Ascending aorta (tissue), 2 donors: ENCODE data around the gene FAM240B. TPM values are rescaled to one million over a fixed set of nuclear protein-coding genes. Genes with fewer than 3 reads are reported as not detected.

ENCODE experiments used
- DNase-seq, 2 donors: peaks; one replicate each; pipeline ENCODE4 v3.0.0-alpha.2; 2019; ENCODE audit warnings: low spot score in 2 of 2
- H3K27ac ChIP-seq, 2 donors: fragments of 200-600 bp; sonication (generic); one replicate each; pipeline ENCODE4 v1.5.1; 2016 to 2017; ENCODE audit warnings: mild to moderate bottlenecking in 1 of 2
- H3K27me3 ChIP-seq: fragments of 200-600 bp; sonication (generic); one replicate; pipeline ENCODE4 v1.5.1; 2017
- H3K36me3 ChIP-seq, 2 donors: fragments of 200-600 bp; sonication (generic); one replicate each; pipeline ENCODE4 v1.5.1; 2016
- H3K4me1 ChIP-seq, 2 donors: fragments of 200-600 bp; sonication (generic); one replicate each; pipeline ENCODE4 v1.5.1; 2016 to 2017; ENCODE audit warnings: mild to moderate bottlenecking in 1 of 2
- H3K4me3 ChIP-seq, 2 donors: fragments of 200-600 bp; sonication (generic); one replicate each; pipeline ENCODE4 v1.5.1; 2016 to 2017; ENCODE audit warnings: mild to moderate bottlenecking in 1 of 2
- H3K9me3 ChIP-seq, 2 donors: fragments of 200-600 bp; sonication (generic); one replicate each; pipeline ENCODE4 v1.5.1; 2016
- CTCF ChIP-seq, 3 experiments: fragments of 200-600 bp in 2 of 3; fragments of 450-650 bp in 1 of 3; sonication (generic) in 2 of 3; IDR thresholded peaks; one replicate each; pipeline ENCODE4 v1.5.1; 2016 to 2019; ENCODE audit warnings: antibody characterized with exemption in 3 of 3, mild to moderate bottlenecking in 1 of 3, moderate library complexity in 1 of 3
- intact Hi-C: fragments of 100-400 bp; cut with DNase I; formaldehyde crosslinking; loops from one replicate; pipeline ENCODE4 v1.15.1; 2023
- total RNA-seq: library from RNA; depleted of rRNA; stranded (reverse); fragments of >200 nt; gene quantifications from one replicate; pipeline ENCODE4 v1.1.0, GENCODE V29; 2016

Gene FAM240B
- total RNA-seq, 1 donor from 2014 or later: not detected

DNA sequence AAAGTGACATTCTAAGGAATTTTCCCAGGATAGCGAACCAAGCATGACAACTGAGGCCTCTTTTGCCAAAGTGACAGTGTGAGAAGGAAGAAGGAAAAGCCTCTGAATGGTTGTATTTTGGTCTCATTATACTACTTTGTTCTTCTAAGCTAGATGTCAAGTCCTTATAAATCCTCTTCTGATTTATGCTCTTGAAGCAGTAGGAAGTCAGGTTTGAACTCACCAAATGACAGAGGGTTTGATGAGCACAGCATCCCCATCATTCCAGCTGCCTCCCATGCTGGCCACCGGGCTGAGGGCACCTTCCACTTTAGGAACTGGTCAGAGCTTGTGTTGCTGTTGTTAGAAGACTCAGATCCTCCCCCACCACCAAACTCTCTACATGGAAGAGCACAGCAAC, 44.1 kb downstream of the FAM240B start:
- TF ChIP-seq CTCF (IDR thresholded peaks at IDR 0.05): no peak
- DNase-seq: no peak
- no peak overlapping the region for H3K4me3 ChIP-seq
- no peaks in the 10 kb centered on the region for H3K4me1 ChIP-seq
- no peak overlapping the region for H3K27ac ChIP-seq
- intact Hi-C loops: no loop called here
- no peaks in the 10 kb centered on the region for H3K27me3 ChIP-seq
- no peaks in the 10 kb centered on the region for H3K9me3 ChIP-seq
- no peaks in the 10 kb centered on the region for H3K36me3 ChIP-seq

DNA sequence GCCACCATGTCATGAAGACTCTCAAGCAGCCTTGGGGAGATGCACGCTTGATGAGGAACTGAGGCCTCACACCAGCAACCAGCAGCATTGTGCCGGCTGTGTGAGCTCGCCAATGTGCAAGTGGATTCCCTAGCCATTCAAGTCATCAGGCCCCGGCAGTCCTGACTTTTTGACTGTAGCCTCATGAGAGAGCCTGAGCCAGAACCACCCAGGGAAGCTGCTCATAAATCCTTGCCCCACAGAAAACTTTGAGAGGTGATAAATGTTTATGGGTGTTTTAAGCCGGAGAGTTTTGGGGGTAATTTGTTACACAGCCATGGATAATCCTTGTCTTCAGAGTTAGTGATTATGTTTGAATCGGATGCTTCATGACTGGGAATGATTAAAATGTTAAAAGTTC, 44.7 kb downstream of the FAM240B start:
- TF ChIP-seq CTCF (IDR thresholded peaks at IDR 0.05): no peak
- Histone ChIP-seq H3K27me3 (no peaks in the 10 kb centered on the region), H3K9me3 (no peaks in the 10 kb centered on the region), H3K36me3 (no peaks in the 10 kb centered on the region), H3K27ac (no peak overlapping the region), H3K4me3 (no peak overlapping the region), H3K4me1 (no peaks in the 10 kb centered on the region)
- DNase-seq: no peak
- intact Hi-C loops: no loop called here

- Histone ChIP-seq H3K27me3 (no peaks in the 10 kb centered on the region), H3K27ac (no peak overlapping the region), H3K36me3 (no peaks in the 10 kb centered on the region), H3K4me3 (no peak overlapping the region), H3K4me1 (no peaks in the 10 kb centered on the region), H3K9me3 (no peaks in the 10 kb centered on the region)
- intact Hi-C loops: no loop called here
- no peak for TF ChIP-seq CTCF (IDR thresholded peaks at IDR 0.05)
- DNase-seq: no peak
Observed at GRCh38 chr9:38673399-38674193, 46.3 kb downstream of the FAM240B start.

DNA sequence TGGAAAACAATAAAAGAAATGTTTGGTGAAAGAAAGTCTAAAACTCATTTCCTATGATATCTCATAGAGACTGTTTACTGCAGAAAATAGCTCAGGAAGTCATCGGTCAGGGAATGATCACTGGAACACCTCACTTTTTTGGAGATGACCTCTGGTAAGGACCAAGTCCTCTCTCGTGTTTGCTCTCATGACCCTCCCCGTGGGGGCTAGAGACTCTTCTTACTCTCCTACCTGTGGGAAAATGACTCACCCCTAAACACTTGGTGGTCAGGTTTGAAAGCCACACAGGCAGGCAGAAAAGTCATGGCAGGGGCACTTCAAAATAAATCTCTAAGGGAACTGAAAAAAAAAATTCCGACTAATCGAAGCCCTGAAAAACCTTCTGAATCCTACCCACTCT, 48.2 kb downstream of the FAM240B start:
- Histone ChIP-seq H3K4me3 (no peak overlapping the region), H3K4me1 (no peaks in the 10 kb centered on the region), H3K9me3 (no peaks in the 10 kb centered on the region), H3K27ac (no peak overlapping the region), H3K36me3 (no peaks in the 10 kb centered on the region), H3K27me3 (no peaks in the 10 kb centered on the region)
- no peak for DNase-seq
- no peak for TF ChIP-seq CTCF (IDR thresholded peaks at IDR 0.05)
- intact Hi-C loops: no loop called here

- no peaks in the 10 kb centered on the region for H3K27me3 ChIP-seq
- intact Hi-C loops: no loop called here
- no peak overlapping the region for H3K27ac ChIP-seq
- TF ChIP-seq CTCF (IDR thresholded peaks at IDR 0.05): no peak
- no peak overlapping the region for H3K4me3 ChIP-seq
- no peaks in the 10 kb centered on the region for H3K4me1 ChIP-seq
- no peaks in the 10 kb centered on the region for H3K9me3 ChIP-seq
- no peak for DNase-seq
- H3K36me3 ChIP-seq: no peaks in the 10 kb centered on the region
Observed at GRCh38 chr9:38671372-38671731, 48.6 kb downstream of the FAM240B start.
